ENCODE data around the gene ZBTB48.

Gene ZBTB48

DNA sequence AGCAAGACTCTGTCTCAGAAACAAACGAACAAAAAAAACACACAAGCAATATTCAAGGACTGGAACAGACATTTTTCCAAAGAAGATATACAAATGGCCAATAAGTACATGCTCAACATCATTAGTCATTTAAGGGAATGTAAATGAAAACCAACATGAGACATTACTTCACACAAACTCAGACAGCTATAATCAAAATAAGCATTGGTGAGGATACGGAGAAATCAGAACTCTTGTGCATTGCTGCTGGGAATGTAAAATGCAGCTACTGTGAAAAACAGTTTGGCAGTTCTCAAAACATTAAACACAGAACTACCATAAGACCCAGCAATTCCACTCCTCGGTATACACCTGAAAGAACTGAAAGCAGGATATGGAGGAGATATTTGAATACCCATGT lies 40.8 kb upstream of the ZBTB48 start:
- H3K4me3 ChIP-seq (ENCODE audit: low read depth, low read length) = no peak overlapping the region
- DNase-seq (ENCODE audit: low read depth) = no peak
- TF ChIP-seq, protein P1, sequence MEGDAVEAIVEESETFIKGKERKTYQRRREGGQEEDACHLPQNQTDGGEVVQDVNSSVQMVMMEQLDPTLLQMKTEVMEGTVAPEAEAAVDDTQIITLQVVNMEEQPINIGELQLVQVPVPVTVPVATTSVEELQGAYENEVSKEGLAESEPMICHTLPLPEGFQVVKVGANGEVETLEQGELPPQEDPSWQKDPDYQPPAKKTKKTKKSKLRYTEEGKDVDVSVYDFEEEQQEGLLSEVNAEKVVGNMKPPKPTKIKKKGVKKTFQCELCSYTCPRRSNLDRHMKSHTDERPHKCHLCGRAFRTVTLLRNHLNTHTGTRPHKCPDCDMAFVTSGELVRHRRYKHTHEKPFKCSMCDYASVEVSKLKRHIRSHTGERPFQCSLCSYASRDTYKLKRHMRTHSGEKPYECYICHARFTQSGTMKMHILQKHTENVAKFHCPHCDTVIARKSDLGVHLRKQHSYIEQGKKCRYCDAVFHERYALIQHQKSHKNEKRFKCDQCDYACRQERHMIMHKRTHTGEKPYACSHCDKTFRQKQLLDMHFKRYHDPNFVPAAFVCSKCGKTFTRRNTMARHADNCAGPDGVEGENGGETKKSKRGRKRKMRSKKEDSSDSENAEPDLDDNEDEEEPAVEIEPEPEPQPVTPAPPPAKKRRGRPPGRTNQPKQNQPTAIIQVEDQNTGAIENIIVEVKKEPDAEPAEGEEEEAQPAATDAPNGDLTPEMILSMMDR (IDR thresholded peaks at IDR 0.05; ENCODE audit: insufficient read depth, low read depth, low read length, missing control alignments) = no peak

DNA sequence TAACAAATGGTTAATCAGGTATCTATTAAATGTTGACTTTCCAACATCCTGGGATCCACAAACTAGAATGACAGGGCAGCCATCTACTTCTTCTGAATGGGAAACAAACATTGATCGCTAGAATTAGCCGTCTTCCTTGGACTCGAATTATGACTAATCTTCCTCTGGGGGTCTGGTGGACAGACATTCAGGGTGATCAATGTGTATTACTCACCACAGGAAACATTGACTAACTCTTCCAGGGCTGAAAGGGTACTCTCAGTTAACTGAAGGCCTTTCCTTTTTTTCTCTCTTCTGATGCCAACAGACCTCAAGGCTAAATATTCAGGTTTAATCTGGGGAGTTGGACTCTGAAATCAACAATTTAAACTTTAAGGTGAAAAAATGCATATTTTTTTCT lies 35.0 kb upstream of the ZBTB48 start:
- H3K4me3 ChIP-seq (ENCODE audit: low read depth, low read length) = no peak overlapping the region
- TF ChIP-seq, protein P1 (IDR thresholded peaks at IDR 0.05; ENCODE audit: insufficient read depth, low read depth, low read length, missing control alignments) = no peak
- DNase-seq (ENCODE audit: low read depth) = no peak

DNA sequence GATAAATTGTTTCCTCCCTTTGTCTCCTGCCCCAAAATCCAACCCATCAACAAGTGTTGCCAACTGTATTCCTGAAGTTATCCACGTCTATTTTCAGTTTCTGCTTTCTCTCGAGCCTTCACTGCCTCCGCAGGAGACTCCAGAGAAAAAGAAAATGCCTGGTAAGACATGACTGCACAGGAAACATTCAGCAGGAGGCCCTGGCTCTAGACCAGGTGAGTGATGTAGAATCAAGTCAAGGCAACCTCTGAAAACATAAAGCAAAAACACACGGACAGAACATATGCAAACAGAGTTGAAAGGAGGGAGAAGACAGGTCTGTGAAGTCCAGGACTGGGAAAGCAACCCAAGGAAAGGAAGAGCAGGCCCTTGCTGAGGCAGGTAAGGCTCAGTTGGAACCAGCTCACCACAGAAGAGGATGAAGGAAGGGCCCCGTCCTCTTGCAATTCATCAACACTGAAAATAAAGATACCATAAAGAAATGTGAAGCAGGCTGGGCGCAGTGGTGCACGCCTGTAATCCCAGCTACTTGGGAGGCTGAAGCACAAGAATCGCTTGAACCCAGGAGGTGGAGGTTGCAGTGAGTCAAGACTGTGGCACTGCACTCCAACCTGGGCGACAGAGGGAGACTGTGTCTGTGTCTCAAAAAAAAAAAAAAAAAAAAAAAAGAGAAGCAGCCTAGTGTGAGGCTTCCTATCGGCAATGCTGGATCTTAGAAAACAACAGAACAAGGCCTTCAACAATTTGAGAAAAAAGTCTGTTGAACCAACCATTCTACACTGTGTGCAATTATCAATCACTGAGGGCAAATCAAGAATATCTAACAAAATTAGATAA lies 34.3 kb upstream of the ZBTB48 start:
- TF ChIP-seq, protein P1 (IDR thresholded peaks at IDR 0.05; ENCODE audit: insufficient read depth, low read depth, low read length, missing control alignments) = no peak
- DNase-seq (ENCODE audit: low read depth) = no peak
- H3K4me3 ChIP-seq (ENCODE audit: low read depth, low read length) = no peak overlapping the region

DNA sequence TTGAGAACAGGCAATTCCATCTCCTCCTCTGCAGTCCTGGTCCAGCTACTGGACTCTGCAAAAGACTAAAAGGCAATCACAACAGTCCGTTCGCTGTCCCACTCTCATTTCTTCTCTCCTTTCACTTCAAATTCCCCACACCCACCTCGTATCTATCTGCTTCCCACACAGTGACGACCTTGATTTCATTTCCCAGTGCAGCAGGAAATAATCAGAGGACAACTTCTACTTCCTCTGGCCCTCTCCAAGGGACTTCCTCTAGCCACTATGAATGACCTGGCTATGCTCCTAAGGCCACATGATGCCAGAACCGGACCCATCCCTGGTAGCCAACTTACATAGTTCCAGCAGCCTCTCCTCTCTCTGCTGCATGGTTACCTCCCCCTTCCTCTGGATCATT lies 33.5 kb upstream of the ZBTB48 start:
- TF ChIP-seq, protein P1 (IDR thresholded peaks at IDR 0.05; ENCODE audit: insufficient read depth, low read depth, low read length, missing control alignments) = no peak
- no peak for DNase-seq (ENCODE audit: low read depth)
- no peak overlapping the region for H3K4me3 ChIP-seq (ENCODE audit: low read depth, low read length)

DNA sequence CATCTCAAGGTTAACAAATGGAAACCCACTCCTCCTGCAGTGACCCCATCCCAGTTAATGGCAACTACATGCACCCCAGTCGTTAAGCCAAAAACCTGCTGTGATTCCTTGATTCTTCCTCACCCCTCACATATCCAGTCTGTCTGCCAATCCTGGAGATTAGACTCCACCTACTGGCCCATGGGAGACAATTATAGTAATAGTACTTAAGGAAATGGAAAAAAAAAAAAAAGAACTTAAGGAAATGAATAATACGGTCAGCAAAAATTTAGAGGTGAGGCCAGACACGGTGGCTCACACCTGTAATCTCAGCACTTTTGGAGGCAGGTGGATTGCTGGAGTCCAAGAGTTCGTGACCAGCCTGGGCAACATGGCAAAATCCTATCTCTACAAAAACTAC lies 32.5 kb upstream of the ZBTB48 start:
- DNase-seq (ENCODE audit: low read depth) = no peak
- H3K4me3 ChIP-seq (ENCODE audit: low read depth, low read length) = no peak overlapping the region
- TF ChIP-seq, protein P1 (IDR thresholded peaks at IDR 0.05; ENCODE audit: insufficient read depth, low read depth, low read length, missing control alignments) = no peak

DNA sequence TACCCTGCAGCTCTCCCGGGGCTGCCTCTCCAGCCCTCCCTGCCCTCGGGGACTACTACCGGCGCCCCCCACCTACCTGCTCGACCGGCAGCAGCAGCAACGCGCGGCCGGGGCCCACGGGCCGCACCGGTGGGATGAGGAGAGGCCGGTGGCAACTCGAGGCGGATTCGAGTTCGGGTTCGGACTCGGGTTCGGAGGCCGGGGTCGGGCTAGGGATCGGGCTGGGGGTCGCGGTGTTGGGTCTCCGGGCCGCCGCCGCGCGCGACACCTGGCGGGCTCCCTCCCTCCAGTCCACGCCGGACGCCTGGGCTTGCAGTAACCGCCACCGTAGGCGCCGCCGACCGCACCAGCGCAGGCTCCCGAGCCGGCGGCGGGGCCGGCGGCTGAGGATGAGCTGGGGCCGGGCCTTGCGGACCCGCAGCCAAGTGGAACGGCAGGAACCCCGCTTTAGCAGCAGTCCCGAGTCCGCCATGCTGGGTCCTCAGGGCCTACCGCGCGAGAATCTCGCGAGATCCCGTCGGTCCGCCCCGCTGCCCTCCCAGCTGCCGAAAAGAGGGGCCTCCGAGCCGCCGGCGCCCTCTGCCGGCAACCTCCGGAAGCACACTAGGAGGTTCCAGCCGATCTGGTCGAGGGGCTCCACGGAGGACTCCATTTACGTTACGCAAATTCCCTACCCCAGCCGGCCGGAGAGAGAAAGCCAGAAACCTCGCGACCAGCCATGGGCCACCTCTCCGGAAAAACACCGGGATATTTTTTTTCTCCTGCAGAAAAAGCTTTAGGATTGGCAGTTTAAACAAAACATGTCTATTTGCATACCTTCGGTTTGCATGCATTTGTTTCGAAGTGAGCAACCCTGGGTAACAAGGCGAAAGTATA lies 25.5 kb upstream of the ZBTB48 start, which contains the start of gene NOL9:
TSS of gene NOL9 (minus strand) at position 483 of the 876 bp plus-strand sequence. CDS start at position 472, 11 bp downstream.
- peak within 1 kb of the TSS; percentile 92 for H3K4me3 ChIP-seq (ENCODE audit: low read depth, low read length)
- peak; percentile 96 for DNase-seq (ENCODE audit: low read depth)
- TF ChIP-seq, protein P1 (IDR thresholded peaks at IDR 0.05; ENCODE audit: insufficient read depth, low read depth, low read length, missing control alignments) = peak; percentile 93
